CD4-positive, alpha-beta memory T cell (primary cell): ENCODE data around the gene EBF4. TPM values are rescaled to one million over a fixed set of nuclear protein-coding genes. Genes with fewer than 3 reads are reported as not detected.
A peak's percentile ranks its signal among the peaks of the same experiment; 100 is the strongest.

Experiments
- CTCF ChIA-PET: fragments of 350-600 bp; sonication (Branson Sonifier 250); formaldehyde crosslinking; loops from one replicate; lab custom pipeline; 2021; ENCODE audit warnings: inconsistent platforms; ENCODE audit not compliant: partially characterized antibody; lab: Charles Lee
- POLR2A ChIA-PET: fragments of 350-600 bp; sonication (Branson Sonifier 250); formaldehyde crosslinking; loops from one replicate; lab custom pipeline; 2021; ENCODE audit not compliant: partially characterized antibody; lab: Charles Lee
- DNase-seq, 5 donors: peaks; one replicate each; pipeline versions ENCODE4 v3.0.0 to v3.0.0-alpha.2; 2020 to 2022; ENCODE audit warnings: mixed read lengths in 1 of 5
- H3K27ac ChIP-seq: one replicate; pipeline ENCODE4 v1.7.0; 2013; ENCODE audit warnings: low read depth, low read length
- H3K27me3 ChIP-seq: 2 replicates; pipeline ENCODE4 v1.7.0; 2013; ENCODE audit warnings: mild to moderate bottlenecking, low read length, moderate library complexity; ENCODE audit not compliant: insufficient read depth
- H3K36me3 ChIP-seq: 2 replicates; pipeline ENCODE4 v1.7.0; 2013; ENCODE audit warnings: mild to moderate bottlenecking, low read length, moderate library complexity; ENCODE audit not compliant: insufficient read depth
- H3K4me1 ChIP-seq: 2 replicates; pipeline ENCODE4 v1.7.0; 2013; ENCODE audit warnings: mild to moderate bottlenecking, low read length, moderate library complexity; ENCODE audit not compliant: insufficient read depth
- H3K4me3 ChIP-seq, 2 donors: one replicate each; pipeline ENCODE4 v1.7.0; 2013; ENCODE audit warnings: low read length in 2 of 2, mild to moderate bottlenecking in 1 of 2
- H3K9me3 ChIP-seq, 2 donors: one replicate each; pipeline ENCODE4 v1.7.0; 2013; ENCODE audit warnings: low read length in 2 of 2, control low read depth in 1 of 2; ENCODE audit not compliant: control insufficient read depth in 1 of 2
- H3K27ac Mint-ChIP-seq, 7 donors: one replicate each; pipeline ENCODE4 v1.8.0; 2020 to 2021; ENCODE audit warnings: mixed read lengths in 7 of 7, mild to moderate bottlenecking in 6 of 7, inconsistent platforms in 3 of 7, moderate library complexity in 3 of 7
- H3K27me3 Mint-ChIP-seq, 2 donors: one replicate each; pipeline ENCODE4 v1.8.0; 2020 to 2021; ENCODE audit warnings: mixed read lengths in 2 of 2
- H3K36me3 Mint-ChIP-seq, 2 donors: one replicate each; pipeline ENCODE4 v1.8.0; 2020 to 2021; ENCODE audit warnings: mixed read lengths in 2 of 2, inconsistent platforms in 1 of 2, mild to moderate bottlenecking in 1 of 2
- H3K4me1 Mint-ChIP-seq, 4 donors: one replicate each; pipeline ENCODE4 v1.8.0; 2020 to 2021; ENCODE audit warnings: mixed read lengths in 4 of 4, mild to moderate bottlenecking in 1 of 4
- H3K4me3 Mint-ChIP-seq, 8 donors: one replicate each; pipeline ENCODE4 v1.8.0; 2020 to 2021; ENCODE audit warnings: mixed read lengths in 8 of 8, mild to moderate bottlenecking in 7 of 8, moderate library complexity in 6 of 8, inconsistent platforms in 3 of 8
- H3K9me3 Mint-ChIP-seq, 8 donors: one replicate each; pipeline ENCODE4 v1.8.0; 2020 to 2021; ENCODE audit warnings: mixed read lengths in 8 of 8, mild to moderate bottlenecking in 5 of 8, inconsistent platforms in 3 of 8, moderate library complexity in 1 of 8
- intact Hi-C: fragments of 100-400 bp; cut with micrococcal nuclease; formaldehyde crosslinking; loops from one replicate; pipeline ENCODE4 v1.15.1; 2023
- polyA plus RNA-seq, 2 donors: library from polyadenylated mRNA; unstranded; fragments of 300-500 nt; fragmentation: Illumina TruSeq; gene quantifications; one replicate each; pipeline ENCODE4 v1.2.3, GENCODE V29; 2021
- total RNA-seq, 2 experiments: library from RNA; stranded (reverse); gene quantifications; one replicate each; pipeline ENCODE4 v1.2.3, GENCODE V29; 2021

Gene EBF4
- total and polyA plus RNA-seq, 4 experiments from 2014 or later, result 0.65 to 3.1 (median 2.8) TPM; not detected in 1

DNA sequence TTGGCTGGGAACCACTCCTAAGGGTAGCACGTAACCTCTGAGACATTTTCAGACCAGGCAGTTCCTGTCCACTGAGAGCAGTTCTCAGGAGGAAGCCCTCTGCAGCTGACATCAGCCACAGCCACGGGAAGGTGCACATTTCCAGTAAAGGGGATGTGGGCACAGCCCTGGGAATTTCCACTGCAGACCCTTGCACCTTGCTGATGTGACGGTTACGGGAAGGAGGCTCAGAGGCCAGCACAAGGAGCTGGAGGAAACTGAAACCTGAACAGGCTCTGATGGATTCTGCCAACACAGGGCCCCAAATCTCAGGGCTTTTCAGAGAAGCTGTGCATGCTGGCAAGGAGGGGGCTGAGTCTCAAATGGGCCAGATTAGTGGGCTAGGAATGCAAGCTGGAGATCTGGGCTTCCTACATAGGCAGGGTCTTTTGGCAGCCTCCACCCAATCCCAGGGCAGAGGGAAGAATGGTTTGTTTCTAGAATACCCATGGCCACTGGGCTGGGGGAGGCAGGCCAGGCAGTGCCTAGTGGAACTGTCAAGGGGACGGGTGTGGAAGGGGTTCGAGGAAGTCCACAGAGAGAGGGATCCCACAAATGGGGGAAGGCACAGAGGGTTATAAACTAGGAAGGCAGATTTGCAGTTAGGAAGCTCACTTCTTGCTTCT lies 14.2 kb downstream of the EBF4 start:
- Mint-ChIP-seq H3K9me3 (no peaks in the 10 kb centered on the region), H3K4me1 (no peaks in the 10 kb centered on the region), H3K27me3 (peaks cover 0 to 1% of the 10 kb centered on the region in 2 donors), H3K36me3 (no peaks in the 10 kb centered on the region), H3K4me3 (peak overlapping the region in 1 of 8 donors; percentile 55), H3K27ac (peak overlapping the region in 3 of 7 donors; percentile 0 to 66 (median 30))
- no peak for DNase-seq
- Histone ChIP-seq H3K27ac (no peak overlapping the region), H3K4me1 (no peaks in the 10 kb centered on the region), H3K36me3 (no peaks in the 10 kb centered on the region), H3K4me3 (no peak overlapping the region), H3K27me3 (no peaks in the 10 kb centered on the region), H3K9me3 (no peaks in the 10 kb centered on the region)
- POLR2A ChIA-PET, result no interaction called here
- CTCF ChIA-PET, result interaction anchor here (1.2 kb wide), 1 partner anchor 37 kb away, joined by 3 read pairs; no protein-coding TSS in a partner anchor
- intact Hi-C loops, result no loop called here

GRCh38 chr20:2707353-2708072 lies 14.9 kb downstream of the EBF4 start:
- ChIA-PET POLR2A (no interaction called here), CTCF (interaction anchor here (1.0 to 15.2 kb wide), 3 partner anchors 33 to 45 kb away, joined by 3 to 359 read pairs (median 3); no protein-coding TSS in a partner anchor)
- no peaks in the 10 kb centered on the region for H3K36me3 ChIP-seq
- no peaks in the 10 kb centered on the region for H3K4me1 ChIP-seq
- H3K27me3 ChIP-seq, result no peaks in the 10 kb centered on the region
- intact Hi-C loops, result no loop called here
- no peaks in the 10 kb centered on the region for H3K36me3 Mint-ChIP-seq
- no peaks in the 10 kb centered on the region for H3K27me3 Mint-ChIP-seq
- peak overlapping the region in 1 of 8 donors; percentile 55 for H3K4me3 Mint-ChIP-seq
- no peak for DNase-seq
- H3K9me3 ChIP-seq, result no peaks in the 10 kb centered on the region
- no peaks in the 10 kb centered on the region for H3K9me3 Mint-ChIP-seq
- H3K4me1 Mint-ChIP-seq, result no peaks in the 10 kb centered on the region
- H3K4me3 ChIP-seq, result no peak overlapping the region
- no peak overlapping the region for H3K27ac ChIP-seq
- peak overlapping the region in 4 of 7 donors; percentile 0 to 66 (median 36) for H3K27ac Mint-ChIP-seq

DNA sequence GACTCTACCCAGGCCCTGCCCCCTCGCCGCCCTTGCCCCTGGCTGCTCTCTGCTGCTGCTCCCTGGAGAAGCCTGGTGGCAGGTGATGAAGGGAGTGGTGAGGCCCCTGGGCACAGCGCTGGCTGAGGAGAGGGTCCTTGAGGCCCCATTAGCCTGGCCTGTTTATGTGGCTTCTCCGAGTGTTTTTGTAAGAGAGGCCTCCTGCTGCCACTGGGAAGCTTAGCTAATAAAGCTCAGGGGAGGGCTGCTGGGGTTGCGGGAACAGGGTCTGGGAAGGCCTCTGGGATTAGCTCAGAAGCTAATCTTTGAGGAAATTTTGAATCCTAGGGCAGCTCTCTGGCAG lies 15.5 kb downstream of the EBF4 start:
- Histone ChIP-seq H3K27ac (no peak overlapping the region), H3K4me3 (no peak overlapping the region), H3K36me3 (no peaks in the 10 kb centered on the region), H3K4me1 (no peaks in the 10 kb centered on the region), H3K9me3 (no peaks in the 10 kb centered on the region), H3K27me3 (no peaks in the 10 kb centered on the region)
- H3K27me3 Mint-ChIP-seq, result no peaks in the 10 kb centered on the region
- H3K27ac Mint-ChIP-seq, result no peak overlapping the region
- no peaks in the 10 kb centered on the region for H3K36me3 Mint-ChIP-seq
- DNase-seq, result no peak
- no peaks in the 10 kb centered on the region for H3K9me3 Mint-ChIP-seq
- H3K4me1 Mint-ChIP-seq, result no peaks in the 10 kb centered on the region
- CTCF ChIA-PET, result interaction anchor here (1.0 to 15.2 kb wide), 2 partner anchors 32 to 44 kb away, joined by 3 to 359 read pairs; no protein-coding TSS in a partner anchor
- POLR2A ChIA-PET, result no interaction called here
- intact Hi-C loops, result no loop called here
- H3K4me3 Mint-ChIP-seq, result no peak overlapping the region

DNA sequence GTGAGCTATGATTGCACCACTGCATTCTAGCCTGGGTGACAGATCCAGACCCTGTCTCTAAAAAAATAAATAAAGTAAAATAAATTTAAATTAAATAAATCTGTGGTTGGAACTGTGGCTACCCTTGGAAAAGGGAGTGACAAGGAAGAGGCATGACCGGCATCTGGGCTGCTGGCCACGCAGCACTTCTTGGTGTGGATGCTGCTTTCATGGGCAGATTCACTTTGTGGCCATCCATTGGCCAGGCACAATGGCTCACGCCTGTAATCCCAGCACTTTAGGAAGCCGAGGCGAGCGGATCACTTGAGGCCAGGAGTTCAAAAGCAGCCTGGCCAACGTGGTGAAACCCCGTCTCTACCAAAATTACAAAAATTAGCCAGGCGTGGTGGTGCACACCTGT lies 16.1 kb downstream of the EBF4 start:
- ChIA-PET CTCF (interaction anchor here (1.0 to 15.2 kb wide), 3 partner anchors 10 to 44 kb away, joined by 3 to 359 read pairs (median 4); no protein-coding TSS in a partner anchor), POLR2A (no interaction called here)
- no peak overlapping the region for H3K4me3 ChIP-seq
- Mint-ChIP-seq H3K27ac (no peak overlapping the region), H3K4me1 (no peaks in the 10 kb centered on the region), H3K27me3 (no peaks in the 10 kb centered on the region), H3K9me3 (no peaks in the 10 kb centered on the region), H3K4me3 (no peak overlapping the region), H3K36me3 (no peaks in the 10 kb centered on the region)
- H3K36me3 ChIP-seq, result no peaks in the 10 kb centered on the region
- no peak for DNase-seq
- no peaks in the 10 kb centered on the region for H3K4me1 ChIP-seq
- intact Hi-C loops, result no loop called here
- H3K27me3 ChIP-seq, result no peaks in the 10 kb centered on the region
- no peak overlapping the region for H3K27ac ChIP-seq
- H3K9me3 ChIP-seq, result no peaks in the 10 kb centered on the region

DNA sequence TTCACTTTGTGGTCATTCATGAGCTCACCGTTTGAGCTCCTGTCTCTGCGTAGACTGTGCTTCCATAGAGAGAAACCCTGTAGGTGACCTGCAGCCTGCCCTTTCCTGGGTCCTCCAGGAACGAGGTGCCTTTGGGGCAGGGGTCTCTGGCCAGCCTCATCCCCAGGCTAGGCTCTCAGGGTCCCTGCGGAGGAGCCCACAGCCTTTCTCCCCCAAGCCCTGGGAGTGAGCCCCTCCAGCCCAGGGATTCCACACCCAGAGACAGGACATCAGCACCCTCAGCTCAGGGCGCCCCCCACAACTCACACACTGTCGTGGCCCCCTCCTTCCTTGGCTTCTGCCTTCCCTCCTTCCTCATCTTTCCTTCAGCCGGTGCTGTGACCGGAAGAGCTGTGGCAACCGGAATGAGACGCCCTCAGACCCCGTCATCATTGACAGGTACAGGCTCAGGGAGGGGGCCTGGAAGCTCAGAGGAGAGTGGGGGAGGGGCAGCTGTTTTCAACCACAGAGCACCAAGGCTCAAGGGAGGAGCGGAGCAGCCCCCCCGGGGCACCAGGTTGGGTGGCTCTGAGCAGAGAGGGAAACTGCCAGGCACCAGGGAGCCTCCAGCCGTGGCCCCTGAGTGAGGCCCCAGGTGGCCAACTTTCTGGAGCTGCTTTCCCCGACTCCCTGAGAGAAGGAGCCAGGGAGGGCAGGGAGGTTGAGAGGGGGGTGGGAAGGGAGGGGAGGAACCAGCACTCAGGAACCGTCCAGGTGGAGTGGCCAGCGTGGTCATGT lies 16.8 kb downstream of the EBF4 start:
- Histone ChIP-seq H3K36me3 (no peaks in the 10 kb centered on the region), H3K4me3 (no peak overlapping the region), H3K9me3 (no peaks in the 10 kb centered on the region), H3K27me3 (no peaks in the 10 kb centered on the region), H3K4me1 (no peaks in the 10 kb centered on the region), H3K27ac (no peak overlapping the region)
- CTCF ChIA-PET, result interaction anchor here (1.4 to 15.2 kb wide), 2 partner anchors 9 to 31 kb away, joined by 4 to 359 read pairs; no protein-coding TSS in a partner anchor
- no peaks in the 10 kb centered on the region for H3K4me1 Mint-ChIP-seq
- H3K4me3 Mint-ChIP-seq, result no peak overlapping the region
- no peak for DNase-seq
- no peak overlapping the region for H3K27ac Mint-ChIP-seq
- no peaks in the 10 kb centered on the region for H3K9me3 Mint-ChIP-seq
- no peaks in the 10 kb centered on the region for H3K27me3 Mint-ChIP-seq
- POLR2A ChIA-PET, result no interaction called here
- intact Hi-C loops, result no loop called here
- no peaks in the 10 kb centered on the region for H3K36me3 Mint-ChIP-seq

DNA sequence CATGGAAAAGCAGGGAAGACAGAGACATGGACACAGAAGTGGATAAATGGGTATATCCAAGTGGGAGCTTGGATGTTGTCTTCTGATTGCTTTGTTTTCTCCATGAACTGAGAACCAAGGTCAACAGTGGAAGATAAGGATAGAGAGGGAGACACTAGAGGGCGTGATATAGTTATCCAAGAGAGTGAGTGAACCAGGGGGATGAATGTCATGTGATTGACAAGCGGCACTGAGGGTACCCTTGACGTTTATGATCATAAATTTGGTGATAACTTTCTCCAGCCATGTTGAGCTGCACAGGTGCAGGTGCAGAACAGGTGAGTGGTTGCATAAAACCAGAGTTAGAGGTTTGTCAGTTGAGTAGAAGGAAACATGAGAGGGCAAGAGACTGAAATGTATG lies 20.7 kb downstream of the EBF4 start:
- no peak overlapping the region for H3K27ac ChIP-seq
- no peak overlapping the region for H3K27ac Mint-ChIP-seq
- H3K4me3 Mint-ChIP-seq, result no peak overlapping the region
- no peaks in the 10 kb centered on the region for H3K27me3 ChIP-seq
- POLR2A ChIA-PET, result interaction anchor here (1.1 to 2.8 kb wide), 6 partner anchors 16 to 139 kb away, joined by 4 to 19 read pairs (median 8); no protein-coding TSS in a partner anchor
- no peaks in the 10 kb centered on the region for H3K36me3 Mint-ChIP-seq
- peak in 4 of 5 donors; percentile 43 to 54 (median 49) for DNase-seq
- no peak overlapping the region for H3K4me3 ChIP-seq
- H3K27me3 Mint-ChIP-seq, result no peaks in the 10 kb centered on the region
- peaks cover 0 to 12% (median under 1%) of the 10 kb centered on the region in 8 donors for H3K9me3 Mint-ChIP-seq
- no peaks in the 10 kb centered on the region for H3K4me1 ChIP-seq
- no peaks in the 10 kb centered on the region for H3K9me3 ChIP-seq
- no peaks in the 10 kb centered on the region for H3K4me1 Mint-ChIP-seq
- no peaks in the 10 kb centered on the region for H3K36me3 ChIP-seq
- CTCF ChIA-PET, result interaction anchor here (0.8 to 15.2 kb wide), 16 partner anchors 9 to 382 kb away, joined by 3 to 359 read pairs (median 4); no protein-coding TSS in a partner anchor
- intact Hi-C loops, result loop anchor here (1.0 kb wide), 6 partner anchors 16 to 288 kb away; no protein-coding TSS in a partner anchor
